GM23248 (cell line): ENCODE measurements around the gene PAX1.

Experiments
- EZH2 ChIP-seq: fragments of 200-600 bp; sonication (generic); IDR thresholded peaks from 2 replicates; pipeline ENCODE4 v1.6.1; 2018; ENCODE audit warnings: antibody characterized with exemption, mild to moderate bottlenecking; ENCODE audit not compliant: insufficient read depth, poor library complexity, severe bottlenecking
- EZH2phosphoT487 ChIP-seq: fragments of 200-600 bp; sonication (generic); IDR thresholded peaks from 2 replicates; pipeline ENCODE4 v1.6.1; 2018; ENCODE audit warnings: antibody characterized with exemption, moderate library complexity, mild to moderate bottlenecking, low read depth; ENCODE audit not compliant: insufficient read depth

- no peak for TF ChIP-seq EZH2
- no peak for TF ChIP-seq EZH2phosphoT487
Observed at GRCh38 chr20:21698494-21699215, 6.8 kb upstream of the PAX1 start.
